Measurements from ENCODE around the gene HMG20B. TPM values are rescaled to one million over a fixed set of nuclear protein-coding genes. Genes with fewer than 3 reads are reported as not detected.

The HMG20B gene
- polyA plus RNA-seq, 1 donor from 2014 or later = 22.6 TPM

GRCh38 chr19:3605361-3605760 lies 32.6 kb downstream of the HMG20B start:
- peaks cover 32% of the 10 kb centered on the region for H3K27me3 ChIP-seq (ENCODE audit: insufficient read depth, low read depth, low read length)
- no peaks in the 10 kb centered on the region for H3K79me2 ChIP-seq (replicated peaks; ENCODE audit: insufficient read depth, low read length)
- H3K27ac ChIP-seq (ENCODE audit: low read length) = no peak overlapping the region
- H4K20me1 ChIP-seq (ENCODE audit: insufficient read depth) = no peaks in the 10 kb centered on the region
- no peak overlapping the region for H3K4me3 ChIP-seq (ENCODE audit: low read length)
- H3K9ac ChIP-seq (ENCODE audit: low read length) = no peak overlapping the region
- no peaks in the 10 kb centered on the region for H3F3A ChIP-seq (ENCODE audit: insufficient read depth, low read length, poor library complexity, severe bottlenecking)
- no peaks in the 10 kb centered on the region for H3K9me3 ChIP-seq (ENCODE audit: low read length)
- no peak for TF ChIP-seq REST (IDR thresholded peaks at IDR 0.05; ENCODE audit: borderline replicate concordance)
- no peak for TF ChIP-seq SMC3 (conservative IDR thresholded peaks at IDR 0.05; ENCODE audit: poor library complexity)
- TF ChIP-seq EP300 (conservative IDR thresholded peaks at IDR 0.05; ENCODE audit: poor library complexity, severe bottlenecking) = no peak
- TF ChIP-seq EZH2 (IDR thresholded peaks at IDR 0.05; ENCODE audit: borderline replicate concordance, insufficient read depth, low read length, poor library complexity, severe bottlenecking) = no peak
- no peak for TF ChIP-seq RAD21 (conservative IDR thresholded peaks at IDR 0.05)
- TF ChIP-seq POLR2AphosphoS5 (IDR thresholded peaks at IDR 0.05) = no peak
- no peak for TF ChIP-seq CTCF (IDR thresholded peaks at IDR 0.05; ENCODE audit: poor library complexity, severe bottlenecking)
- TF ChIP-seq MXI1 (conservative IDR thresholded peaks at IDR 0.05; ENCODE audit: poor library complexity, severe bottlenecking) = no peak
- no peak for TF ChIP-seq TAF1 (IDR thresholded peaks at IDR 0.05; ENCODE audit: low read depth)
- no peak overlapping the region for H2AFZ ChIP-seq (ENCODE audit: low read depth, low read length)
- no peaks in the 10 kb centered on the region for H3K36me3 ChIP-seq (ENCODE audit: insufficient read depth, low read length)
- no peaks in the 10 kb centered on the region for H3K9me2 ChIP-seq (ENCODE audit: insufficient read depth, low read length)
- no peak overlapping the region for H3K4me2 ChIP-seq (ENCODE audit: low read length)

GRCh38 chr19:3605770-3606169 lies 33.0 kb downstream of the HMG20B start:
- Histone ChIP-seq H3F3A (ENCODE audit: insufficient read depth, low read length, poor library complexity, severe bottlenecking) (no peaks in the 10 kb centered on the region), H3K27ac (ENCODE audit: low read length) (no peak overlapping the region), H3K9ac (ENCODE audit: low read length) (no peak overlapping the region), H3K36me3 (ENCODE audit: insufficient read depth, low read length) (no peaks in the 10 kb centered on the region), H3K4me2 (ENCODE audit: low read length) (no peak overlapping the region), H3K9me3 (ENCODE audit: low read length) (no peaks in the 10 kb centered on the region), H3K79me2 (replicated peaks; ENCODE audit: insufficient read depth, low read length) (no peaks in the 10 kb centered on the region), H3K4me3 (ENCODE audit: low read length) (no peak overlapping the region), H3K27me3 (ENCODE audit: insufficient read depth, low read depth, low read length) (peaks cover 32% of the 10 kb centered on the region), H3K9me2 (ENCODE audit: insufficient read depth, low read length) (no peaks in the 10 kb centered on the region), H4K20me1 (ENCODE audit: insufficient read depth) (no peaks in the 10 kb centered on the region), H2AFZ (ENCODE audit: low read depth, low read length) (no peak overlapping the region)
- TF ChIP-seq TAF1 (IDR thresholded peaks at IDR 0.05; ENCODE audit: low read depth) (no peak), EP300 (conservative IDR thresholded peaks at IDR 0.05; ENCODE audit: poor library complexity, severe bottlenecking) (no peak), CTCF (IDR thresholded peaks at IDR 0.05; ENCODE audit: poor library complexity, severe bottlenecking) (no peak), RAD21 (conservative IDR thresholded peaks at IDR 0.05) (no peak), EZH2 (IDR thresholded peaks at IDR 0.05; ENCODE audit: borderline replicate concordance, insufficient read depth, low read length, poor library complexity, severe bottlenecking) (no peak), SMC3 (conservative IDR thresholded peaks at IDR 0.05; ENCODE audit: poor library complexity) (no peak), POLR2AphosphoS5 (IDR thresholded peaks at IDR 0.05) (no peak)
